GM13977 (cell line): ENCODE data around the gene GPHN.

Experiments used
- DNase-seq: peaks from one replicate; pipeline ENCODE4 v3.0.0; 2012; ENCODE audit warnings: low spot score
- CTCF ChIP-seq: IDR thresholded peaks from 2 replicates; pipeline ENCODE4 v1.5.1; 2012; ENCODE audit warnings: mild to moderate bottlenecking, control low read depth; ENCODE audit not compliant: insufficient read depth; ENCODE audit errors: extremely low read depth, missing control alignments
- in situ Hi-C: fragments of 300-500 bp; cut with MboI; formaldehyde crosslinking; loops from one replicate; pipeline ENCODE4 v1.12.0; 2022; ENCODE audit warnings: low sequenced_read_pairs, low pct_unique_long_range_greater_than_20kb, mixed read lengths, inconsistent platforms; ENCODE audit not compliant: unreplicated experiment

GPHN gene

GRCh38 chr14:66623838-66624237 is 115.9 kb downstream of the GPHN start:
- TF ChIP-seq CTCF: no peak
- no peak for DNase-seq
- in situ Hi-C loops: no loop called here

- in situ Hi-C loops: no loop called here
- DNase-seq: peak; percentile 41
- peak; percentile 67 for TF ChIP-seq CTCF
These were observed 116.5 kb downstream of the GPHN start for GRCh38 chr14:66624336-66624937.

GRCh38 chr14:66628636-66629035 is 120.7 kb downstream of the GPHN start:
- in situ Hi-C loops: no loop called here

GRCh38 chr14:66629499-66629898 is 121.6 kb downstream of the GPHN start:
- no peak for TF ChIP-seq CTCF
- in situ Hi-C loops: no loop called here

More at GRCh38 chr14:66628636-66629035, 120.7 kb downstream of the GPHN start:
- no peak for DNase-seq
- no peak for TF ChIP-seq CTCF

GRCh38 chr14:66634876-66635275 is 126.9 kb downstream of the GPHN start:
- no peak for TF ChIP-seq CTCF
- in situ Hi-C loops: no loop called here
- DNase-seq: no peak

More at GRCh38 chr14:66629499-66629898, 121.6 kb downstream of the GPHN start:
- no peak for DNase-seq

GRCh38 chr14:66635435-66635834 is 127.5 kb downstream of the GPHN start:
- in situ Hi-C loops: no loop called here

More at GRCh38 chr14:66635435-66635834, 127.5 kb downstream of the GPHN start:
- no peak for DNase-seq
- TF ChIP-seq CTCF: no peak
